Fibroblast of lung (primary cell): ENCODE data around the gene CHFR. TPM values are rescaled to one million over a fixed set of nuclear protein-coding genes. Genes with fewer than 3 reads are reported as not detected.
"Not testable (repeated sequence)": the region's sequence is repeated elsewhere in the genome, so short reads cannot be mapped to it uniquely, and the experiment has no call there.

ENCODE experiments used
- DNase-seq, 2 donors: peaks; one replicate each; pipeline versions ENCODE4 v3.0.0 to v3.0.0-alpha.2; 2010; ENCODE audit warnings: low read depth in 2 of 2
- H2AFZ ChIP-seq: 2 replicates; pipeline ENCODE4 v1.5.1; 2012; ENCODE audit warnings: low read length, control low read depth, inconsistent platforms
- H3K27ac ChIP-seq: 2 replicates; pipeline ENCODE4 v1.5.1; 2011; ENCODE audit warnings: low read length, control low read depth; ENCODE audit not compliant: insufficient read depth
- H3K27me3 ChIP-seq: 2 replicates; pipeline ENCODE4 v1.5.1; 2011; ENCODE audit warnings: mild to moderate bottlenecking, low read length; ENCODE audit not compliant: control insufficient read depth, insufficient read depth
- H3K36me3 ChIP-seq: 2 replicates; pipeline ENCODE4 v1.5.1; 2011; ENCODE audit warnings: low read length; ENCODE audit not compliant: control insufficient read depth, insufficient read depth
- H3K4me1 ChIP-seq: 2 replicates; pipeline ENCODE4 v1.5.1; 2011; ENCODE audit warnings: low read length; ENCODE audit not compliant: control insufficient read depth, insufficient read depth; ENCODE audit errors: extremely low read depth
- H3K4me2 ChIP-seq: 2 replicates; pipeline ENCODE4 v1.5.1; 2011; ENCODE audit warnings: low read length, control low read depth; ENCODE audit not compliant: insufficient read depth; ENCODE audit errors: extremely low read depth
- H3K4me3 ChIP-seq, 4 experiments: fragments of 200-600 bp in 1 of 4; sonication (generic) in 1 of 4; replicated peaks in 1 of 4; 2 replicates each; pipeline ENCODE4 v1.5.1; 2011 to 2016; ENCODE audit warnings: low read length in 4 of 4, low read depth in 3 of 4, mild to moderate bottlenecking in 3 of 4, control low read depth in 2 of 4, inconsistent platforms in 1 of 4, mixed read lengths in 1 of 4; ENCODE audit not compliant: insufficient read depth in 1 of 4; ENCODE audit errors: control extremely low read depth in 1 of 4
- H3K79me2 ChIP-seq: 2 replicates; pipeline ENCODE4 v1.5.1; 2012; ENCODE audit warnings: mild to moderate bottlenecking, low read length, inconsistent platforms; ENCODE audit not compliant: control insufficient read depth, insufficient read depth
- H3K9ac ChIP-seq: 2 replicates; pipeline ENCODE4 v1.5.1; 2011; ENCODE audit warnings: mild to moderate bottlenecking, low read length, control low read depth; ENCODE audit not compliant: insufficient read depth
- H3K9me3 ChIP-seq: 2 replicates; pipeline ENCODE4 v1.5.1; 2012; ENCODE audit warnings: low read depth, low read length; ENCODE audit not compliant: control insufficient read depth, insufficient read depth
- H4K20me1 ChIP-seq: 2 replicates; pipeline ENCODE4 v1.5.1; 2011; ENCODE audit warnings: low read length; ENCODE audit not compliant: control insufficient read depth, insufficient read depth; ENCODE audit errors: extremely low read depth
- EZH2 ChIP-seq: IDR thresholded peaks from 2 replicates; pipeline ENCODE4 v1.5.1; 2012; ENCODE audit warnings: low read length, control low read depth, mild to moderate bottlenecking; ENCODE audit errors: missing control alignments
- polyA minus RNA-seq: library from RNA; depleted of rRNA, polyadenylated mRNA; stranded (reverse); fragments of >200 nt; gene quantifications from 2 replicates; pipeline ENCODE4 v1.2.3, GENCODE V29; 2011; ENCODE audit warnings: low replicate concordance
- polyA plus RNA-seq, 2 donors: library from polyadenylated mRNA; depleted of rRNA in 1 of 2; stranded (reverse) in 1 of 2; unstranded in 1 of 2; fragments of >200 nt; gene quantifications; 2 replicates each; pipeline ENCODE4 v1.2.1, GENCODE V29; 2011 to 2012; ENCODE audit warnings: missing spikeins in 1 of 2
- total RNA-seq: library from RNA; depleted of rRNA; stranded (reverse); fragments of >200 nt; gene quantifications from 2 replicates; pipeline ENCODE4 v1.2.1, GENCODE V29; 2014
- TF ChIP-seq, protein P1 (sequence below), 2 donors: IDR thresholded peaks in 1 of 2; conservative IDR thresholded peaks in 1 of 2; 1 replicate in 1 of 2; 2 replicates in 1 of 2; pipeline ENCODE4 v1.5.1; 2011 to 2012; ENCODE audit warnings: low read length in 2 of 2, control low read depth in 1 of 2, inconsistent platforms in 1 of 2, low read depth in 1 of 2, mild to moderate bottlenecking in 1 of 2

Gene CHFR, protein sequence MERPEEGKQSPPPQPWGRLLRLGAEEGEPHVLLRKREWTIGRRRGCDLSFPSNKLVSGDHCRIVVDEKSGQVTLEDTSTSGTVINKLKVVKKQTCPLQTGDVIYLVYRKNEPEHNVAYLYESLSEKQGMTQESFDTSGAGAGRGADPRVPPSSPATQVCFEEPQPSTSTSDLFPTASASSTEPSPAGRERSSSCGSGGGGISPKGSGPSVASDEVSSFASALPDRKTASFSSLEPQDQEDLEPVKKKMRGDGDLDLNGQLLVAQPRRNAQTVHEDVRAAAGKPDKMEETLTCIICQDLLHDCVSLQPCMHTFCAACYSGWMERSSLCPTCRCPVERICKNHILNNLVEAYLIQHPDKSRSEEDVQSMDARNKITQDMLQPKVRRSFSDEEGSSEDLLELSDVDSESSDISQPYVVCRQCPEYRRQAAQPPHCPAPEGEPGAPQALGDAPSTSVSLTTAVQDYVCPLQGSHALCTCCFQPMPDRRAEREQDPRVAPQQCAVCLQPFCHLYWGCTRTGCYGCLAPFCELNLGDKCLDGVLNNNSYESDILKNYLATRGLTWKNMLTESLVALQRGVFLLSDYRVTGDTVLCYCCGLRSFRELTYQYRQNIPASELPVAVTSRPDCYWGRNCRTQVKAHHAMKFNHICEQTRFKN
- 21.6 and 28.2 TPM in 2 replicates for total RNA-seq
- 19.1 and 24.3 TPM in 2 replicates for polyA plus RNA-seq
- 17.4 and 19.4 TPM in 2 replicates for polyA plus RNA-seq (2012)
- 127 and 193 TPM in 2 replicates for polyA minus RNA-seq

DNA sequence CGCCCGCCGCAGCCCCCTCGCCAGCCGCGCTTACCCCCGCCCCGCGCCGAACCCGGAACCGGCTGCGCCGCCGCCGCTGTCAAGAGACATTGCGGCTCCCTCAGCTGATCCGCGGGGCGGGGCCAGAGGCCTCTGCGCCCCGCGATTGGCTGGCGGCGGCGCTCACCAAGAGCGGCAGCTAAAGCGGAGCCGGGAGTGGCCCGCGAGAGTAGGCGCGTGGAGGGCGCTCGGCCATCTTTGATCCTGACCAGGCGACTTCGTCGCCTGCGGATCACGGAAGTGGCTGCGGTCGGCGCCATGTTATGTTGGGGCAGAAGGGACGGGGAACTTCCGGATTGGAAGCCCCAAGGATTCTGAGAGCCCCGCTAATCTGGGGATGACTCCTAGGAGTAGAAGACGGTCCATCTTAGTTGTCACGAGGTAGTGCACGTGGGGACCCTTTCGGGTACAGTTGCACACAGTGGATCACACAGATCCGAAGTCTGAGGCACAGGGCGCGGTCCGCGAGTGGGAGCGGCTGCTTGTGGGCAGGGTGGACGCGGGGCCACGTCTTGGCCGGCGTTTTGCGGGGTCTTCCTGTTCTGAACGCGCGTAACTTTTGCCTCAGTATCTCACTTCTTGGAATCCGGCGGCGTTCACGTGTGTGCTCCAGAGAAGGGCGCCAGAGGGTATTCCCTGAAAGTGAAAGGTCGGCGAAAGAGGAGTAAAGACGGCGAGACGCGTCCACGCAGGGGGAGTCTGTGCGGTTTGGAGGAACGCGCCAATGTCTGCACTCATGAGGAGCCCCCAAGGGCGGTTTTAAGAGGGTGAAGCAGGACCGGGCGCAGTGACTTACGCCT is at the start of gene CHFR:
TSS of gene CHFR (minus strand) at position 93 of the 839 bp plus-strand sequence. CDS start 277 bp downstream, outside the sequence.
- H4K20me1 ChIP-seq: no peaks in the 10 kb centered on the region
- no peak for TF ChIP-seq EZH2
- TF ChIP-seq, protein P1, sequence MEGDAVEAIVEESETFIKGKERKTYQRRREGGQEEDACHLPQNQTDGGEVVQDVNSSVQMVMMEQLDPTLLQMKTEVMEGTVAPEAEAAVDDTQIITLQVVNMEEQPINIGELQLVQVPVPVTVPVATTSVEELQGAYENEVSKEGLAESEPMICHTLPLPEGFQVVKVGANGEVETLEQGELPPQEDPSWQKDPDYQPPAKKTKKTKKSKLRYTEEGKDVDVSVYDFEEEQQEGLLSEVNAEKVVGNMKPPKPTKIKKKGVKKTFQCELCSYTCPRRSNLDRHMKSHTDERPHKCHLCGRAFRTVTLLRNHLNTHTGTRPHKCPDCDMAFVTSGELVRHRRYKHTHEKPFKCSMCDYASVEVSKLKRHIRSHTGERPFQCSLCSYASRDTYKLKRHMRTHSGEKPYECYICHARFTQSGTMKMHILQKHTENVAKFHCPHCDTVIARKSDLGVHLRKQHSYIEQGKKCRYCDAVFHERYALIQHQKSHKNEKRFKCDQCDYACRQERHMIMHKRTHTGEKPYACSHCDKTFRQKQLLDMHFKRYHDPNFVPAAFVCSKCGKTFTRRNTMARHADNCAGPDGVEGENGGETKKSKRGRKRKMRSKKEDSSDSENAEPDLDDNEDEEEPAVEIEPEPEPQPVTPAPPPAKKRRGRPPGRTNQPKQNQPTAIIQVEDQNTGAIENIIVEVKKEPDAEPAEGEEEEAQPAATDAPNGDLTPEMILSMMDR (conservative IDR thresholded peaks at IDR 0.05 in 1 of 2, IDR thresholded peaks at IDR 0.05 in 1 of 2; ENCODE audit: low read depth in 1 of 2, low read length in 2 of 2): no peak
- H2AFZ ChIP-seq: peak within 1 kb of the TSS; percentile 83
- H3K9ac ChIP-seq: peak within 1 kb of the TSS; percentile 82
- DNase-seq: peak; percentile 97 to 98
- H3K4me3 ChIP-seq: peak within 1 kb of the TSS; percentile 73 to 95 (median 74)
- peaks cover 18% of the 10 kb centered on the region for H3K79me2 ChIP-seq
- peaks cover 3% of the 10 kb centered on the region for H3K4me1 ChIP-seq
- H3K4me2 ChIP-seq: peak within 1 kb of the TSS; percentile 87
- H3K9me3 ChIP-seq: no peaks in the 10 kb centered on the region
- H3K27me3 ChIP-seq: no peaks in the 10 kb centered on the region
- H3K36me3 ChIP-seq: peaks cover 3% of the 10 kb centered on the region
- H3K27ac ChIP-seq: peak within 1 kb of the TSS; percentile 96

DNA sequence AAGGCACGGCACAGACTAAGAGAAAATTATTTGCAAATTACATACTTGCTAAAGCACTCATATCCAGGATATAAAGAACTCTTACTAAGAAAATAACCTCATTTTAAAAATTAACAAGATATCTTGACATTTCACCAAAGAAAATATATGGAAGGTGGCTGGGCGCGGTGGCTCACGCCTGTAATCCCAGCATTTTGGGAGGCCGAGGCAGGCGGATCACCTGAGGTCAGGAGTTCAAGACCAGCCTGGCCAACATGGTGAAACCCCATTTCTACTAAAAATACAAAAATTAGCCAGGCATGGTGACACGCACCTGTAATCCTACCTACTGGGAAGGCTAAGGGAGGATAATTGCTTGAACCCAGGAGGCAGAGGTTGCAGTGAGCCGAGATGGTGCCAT is 49.5 kb upstream of the CHFR start:
- not testable (repeated sequence) for DNase-seq, H3K9me3 ChIP-seq, H3K27ac ChIP-seq, H3K9ac ChIP-seq, H3K4me2 ChIP-seq, H2AFZ ChIP-seq, H3K36me3 ChIP-seq, H4K20me1 ChIP-seq, H3K27me3 ChIP-seq, H3K79me2 ChIP-seq, H3K4me1 ChIP-seq, H3K4me3 ChIP-seq

DNA sequence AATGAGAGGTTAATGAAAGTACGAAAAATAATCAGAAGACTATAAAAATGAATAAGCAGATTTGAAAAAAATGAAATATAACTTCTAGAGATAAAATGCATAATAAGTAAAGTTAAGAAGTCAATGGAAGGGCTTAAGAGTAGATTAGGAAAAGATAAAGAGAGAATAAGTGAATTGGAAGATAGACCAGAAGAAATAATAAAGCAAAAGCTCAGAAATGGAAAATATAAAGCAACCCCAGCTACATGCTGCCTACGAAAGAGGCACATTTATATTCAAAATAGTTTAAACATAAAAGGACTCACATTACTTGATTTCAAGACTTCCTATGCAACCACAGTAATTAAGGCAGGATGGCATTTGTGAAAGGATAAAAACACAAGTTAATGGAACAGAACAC is 48.8 kb upstream of the CHFR start:
- Histone ChIP-seq H3K27me3 (no peaks in the 10 kb centered on the region), H3K9me3 (no peaks in the 10 kb centered on the region), H3K27ac (no peak overlapping the region), H3K4me2 (no peak overlapping the region), H4K20me1 (no peaks in the 10 kb centered on the region), H3K4me3 (no peak overlapping the region), H2AFZ (no peak overlapping the region), H3K4me1 (no peaks in the 10 kb centered on the region), H3K9ac (no peak overlapping the region), H3K36me3 (no peaks in the 10 kb centered on the region), H3K79me2 (no peaks in the 10 kb centered on the region)
- no peak for DNase-seq
- TF ChIP-seq, protein P1 (conservative IDR thresholded peaks at IDR 0.05 in 1 of 2, IDR thresholded peaks at IDR 0.05 in 1 of 2; ENCODE audit: low read depth in 1 of 2, low read length in 2 of 2): no peak
- no peak for TF ChIP-seq EZH2
